CD4-positive, alpha-beta T cell treated with Interleukin-12 subunit alpha and Interleukin-12 subunit beta, for 1 hour (primary cell): ENCODE measurements around the gene LSP1.

ENCODE experiments used
- DNase-seq: peaks from one replicate; pipeline ENCODE4 v3.0.0-alpha.2; 2020

Gene LSP1

DNA sequence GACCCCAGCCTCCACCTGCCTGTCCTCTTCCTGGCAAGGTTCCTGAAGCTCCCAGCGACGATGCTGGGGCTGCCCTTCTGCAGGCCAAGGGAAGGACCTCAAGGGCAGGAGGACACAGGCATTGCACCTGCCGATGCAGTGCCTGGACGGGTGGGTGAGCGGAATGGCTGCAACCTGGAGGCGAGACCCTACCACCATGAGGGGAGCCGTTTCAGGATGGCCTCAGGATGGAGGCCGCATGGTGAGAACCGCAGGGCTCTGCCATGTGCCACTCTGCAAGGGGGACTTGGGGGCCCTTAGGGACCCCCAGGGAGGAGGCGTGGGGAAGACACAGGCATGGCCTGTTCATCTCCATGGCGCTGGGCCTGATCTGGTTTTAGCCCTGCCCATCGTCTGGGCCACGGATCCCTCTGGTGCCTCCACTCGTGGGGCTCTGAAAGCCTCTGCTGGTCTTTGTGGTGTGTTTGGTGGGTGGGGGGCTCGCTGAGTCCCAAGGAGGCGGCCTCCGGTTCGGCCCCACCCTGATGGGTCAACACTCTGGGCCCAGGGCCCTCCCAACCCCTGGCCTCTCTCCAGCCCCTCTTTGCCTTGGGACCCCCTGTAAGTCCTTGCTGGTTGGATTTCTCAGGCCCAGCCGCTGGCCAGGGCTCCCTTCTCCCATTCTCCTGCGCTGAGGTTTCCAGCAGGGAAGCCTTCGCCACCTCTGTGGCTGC lies 1.3 kb upstream of the LSP1 start:
- DNase-seq, result no peak

DNA sequence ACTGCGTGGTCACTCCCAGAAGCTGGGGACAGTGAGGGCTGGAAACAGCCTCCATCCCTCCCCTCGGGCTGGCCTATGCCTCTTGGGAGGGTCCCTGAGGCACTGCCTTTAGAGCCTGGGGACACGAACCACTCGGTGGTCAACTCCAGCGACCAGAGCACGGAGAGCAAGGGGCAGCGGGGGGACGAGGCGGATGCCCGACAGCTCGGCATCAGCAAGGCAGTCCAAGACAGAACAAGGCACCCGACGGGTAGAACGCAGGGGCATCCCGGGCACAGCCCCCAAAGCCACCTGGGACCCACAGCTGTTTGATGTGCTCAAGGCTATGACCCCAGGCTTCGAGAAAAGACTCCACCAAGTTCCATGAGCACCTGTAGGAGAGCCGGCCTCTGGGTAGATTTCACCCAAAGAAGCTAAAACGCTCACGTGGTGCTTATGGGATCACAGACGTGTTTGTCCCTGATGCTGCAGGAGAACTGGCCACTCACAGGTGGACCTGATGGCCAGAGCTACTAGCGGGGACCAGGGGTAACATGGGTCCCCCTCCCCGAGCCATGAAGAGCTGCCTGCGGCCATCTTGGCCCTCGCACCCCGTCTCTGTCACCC lies 510 bp upstream of the LSP1 start:
- DNase-seq, result no peak

- peak; percentile 47 for DNase-seq
Observed at GRCh38 chr11:1853376-1854131, 670 bp downstream of the LSP1 start.

- DNase-seq, result peak; percentile 18
Observed at GRCh38 chr11:1854132-1854948, 1.5 kb downstream of the LSP1 start.

- peak; percentile 21 for DNase-seq
Observed at GRCh38 chr11:1854949-1855885, 2.3 kb downstream of the LSP1 start.

GRCh38 chr11:1855886-1856265 lies 3.0 kb downstream of the LSP1 start:
- DNase-seq, result no peak

DNA sequence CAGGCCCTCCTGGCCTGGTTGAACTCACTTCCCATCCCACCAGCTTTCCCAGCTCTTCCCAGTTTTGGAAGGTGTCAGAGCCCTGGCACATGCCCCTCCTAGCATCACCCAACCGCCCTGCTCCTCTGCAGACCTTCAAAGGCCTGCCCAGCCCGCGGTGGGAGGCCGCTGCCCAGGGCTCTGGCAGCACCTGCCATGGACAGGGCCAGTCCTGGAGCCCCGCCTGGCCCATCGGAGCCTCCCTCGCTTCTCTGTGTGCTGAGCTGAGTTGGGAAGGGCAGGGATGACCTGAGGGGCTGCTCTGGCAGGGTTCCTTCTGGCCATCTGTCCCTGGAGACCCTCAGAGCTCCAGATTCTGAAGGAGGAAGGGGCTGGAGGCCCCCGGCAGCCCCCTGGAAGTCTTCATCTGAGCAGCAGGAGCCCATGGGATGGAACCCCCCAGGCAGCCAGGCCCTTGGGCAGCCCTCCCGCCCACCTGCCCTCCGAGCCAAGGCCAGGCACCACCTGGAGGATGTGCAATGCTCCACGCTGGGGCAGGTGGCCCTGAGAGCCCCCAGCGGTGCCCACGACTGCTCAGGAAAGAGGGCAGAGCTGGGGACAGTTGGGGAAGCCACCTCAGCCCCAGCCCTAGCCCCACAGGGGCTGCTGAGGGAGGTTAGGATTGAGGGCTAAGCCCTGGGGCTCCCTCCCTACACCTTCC lies 3.6 kb downstream of the LSP1 start:
- no peak for DNase-seq

- DNase-seq, result no peak
Observed at GRCh38 chr11:1857064-1857463, 4.2 kb downstream of the LSP1 start.

- no peak for DNase-seq
Observed at GRCh38 chr11:1858154-1858553, 5.3 kb downstream of the LSP1 start.

DNA sequence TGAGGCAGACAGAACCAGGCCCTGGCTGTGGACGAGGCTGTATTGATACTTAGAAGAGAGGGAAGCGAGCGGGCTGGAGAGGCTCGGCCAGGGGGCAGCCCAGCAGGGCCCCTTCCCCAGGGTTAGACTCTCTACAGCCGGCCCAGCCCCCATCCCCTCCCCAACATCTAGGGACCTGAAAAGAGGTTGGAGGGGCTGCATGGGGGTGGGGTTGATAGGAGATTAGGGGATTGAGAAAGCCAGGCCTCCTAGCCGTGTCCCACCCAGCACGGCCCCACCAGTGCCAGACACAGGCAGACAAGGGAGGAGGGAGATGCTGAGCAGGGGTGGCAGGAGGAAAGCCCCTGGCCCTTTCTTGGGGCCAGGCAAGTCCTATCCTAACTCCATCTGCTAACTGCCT lies 5.7 kb downstream of the LSP1 start:
- DNase-seq, result no peak

- DNase-seq, result no peak
Observed at GRCh38 chr11:1859004-1859403, 6.1 kb downstream of the LSP1 start.

DNA sequence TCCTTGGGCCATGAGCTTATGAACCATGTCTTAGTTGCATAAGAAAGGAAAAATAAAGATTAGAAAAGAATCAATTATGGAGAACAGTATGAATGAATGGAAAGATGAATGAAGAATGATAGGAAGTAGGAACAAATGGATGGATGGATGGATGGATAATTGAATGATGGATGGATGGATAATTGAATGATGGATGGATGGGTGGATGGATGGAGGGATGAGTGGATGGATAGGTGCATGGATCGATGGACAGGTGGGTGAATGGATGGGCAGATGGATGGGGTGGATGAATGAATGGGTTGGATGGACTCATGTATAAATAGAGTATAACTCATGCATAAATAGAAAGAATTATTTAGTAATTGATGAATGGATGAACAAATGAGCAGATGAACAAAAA lies 7.2 kb downstream of the LSP1 start:
- no peak for DNase-seq

- no peak for DNase-seq
Observed at GRCh38 chr11:1861435-1862411, 8.8 kb downstream of the LSP1 start.

- no peak for DNase-seq
Observed at GRCh38 chr11:1862588-1863351, 9.9 kb downstream of the LSP1 start.

- no peak for DNase-seq
Observed at GRCh38 chr11:1863352-1864216, 10.7 kb downstream of the LSP1 start.

GRCh38 chr11:1864231-1864630 lies 11.3 kb downstream of the LSP1 start:
- no peak for DNase-seq

GRCh38 chr11:1864831-1865665 lies 12.2 kb downstream of the LSP1 start:
- no peak for DNase-seq
